Panc1 (cell line): ENCODE results near the gene MYL3.

Experiments
- CTCF ChIP-seq: fragments of 450-650 bp; IDR thresholded peaks from 2 replicates; pipeline ENCODE4 v1.5.1; 2017; ENCODE audit warnings: mild to moderate bottlenecking
- REST ChIP-seq, 2 experiments: IDR thresholded peaks; 2 replicates each; pipeline ENCODE4 v1.6.1; 2011 to 2012; ENCODE audit warnings: low read depth in 2 of 2, control low read depth in 1 of 2, low read length in 1 of 2, mild to moderate bottlenecking in 1 of 2, moderate library complexity in 1 of 2; ENCODE audit not compliant: insufficient read depth in 1 of 2

GRCh38 chr3:46881596-46882376 lies 18.5 kb upstream of the MYL3 start:
- TF ChIP-seq REST (IDR thresholded peaks at IDR 0.05; ENCODE audit: insufficient read depth in 1 of 2, low read depth in 2 of 2, low read length in 1 of 2) (no peak), CTCF (no peak)
